K562 (cell line): ENCODE results near the gene IQCN. TPM values are rescaled to one million over a fixed set of nuclear protein-coding genes. Genes with fewer than 3 reads are reported as not detected.

Experiments used
- DNMT1 ChIP-seq: fragments of 450-650 bp; IDR thresholded peaks from 2 replicates; pipeline ENCODE4 v1.6.1; 2016; ENCODE audit warnings: antibody characterized with exemption, mild to moderate bottlenecking
- FOS ChIP-seq: IDR thresholded peaks from 3 replicates; pipeline ENCODE4 v1.6.1; 2011; ENCODE audit not compliant: insufficient read length; ENCODE audit errors: extremely low read depth
- PURB ChIP-seq: sonication (generic); formaldehyde crosslinking; IDR thresholded peaks from 2 replicates; pipeline ENCODE4 v1.9.0; 2021; ENCODE audit warnings: low read depth, mild to moderate bottlenecking, missing genetic modification reagents
- SAP30 ChIP-seq: fragments of 200-600 bp; sonication (generic); IDR thresholded peaks from 2 replicates; pipeline ENCODE4 v1.6.1; 2012; ENCODE audit warnings: borderline replicate concordance, low read depth, mild to moderate bottlenecking, moderate library complexity, low read length, control low read depth, inconsistent platforms; ENCODE audit not compliant: insufficient read depth, poor library complexity, severe bottlenecking
- SMAD1 ChIP-seq: fragments of 150-350 bp; IDR thresholded peaks from 2 replicates; pipeline ENCODE4 v1.6.1; 2014; ENCODE audit warnings: low read length, low read depth; ENCODE audit not compliant: partially characterized antibody
- ZBTB11 ChIP-seq, 3 experiments: fragments of 200-800 bp in 1 of 3; fragments of 250-450 bp in 1 of 3; fragments of 450-650 bp in 1 of 3; sonication (Bioruptor Pico) in 1 of 3; sonication (Bioruptor generic) in 1 of 3; formaldehyde crosslinking in 1 of 3; IDR thresholded peaks; 2 replicates each; pipeline versions ENCODE4 v1.6.1 to v1.8.0; 2016 to 2022; ENCODE audit warnings: mild to moderate bottlenecking in 2 of 3, missing genetic modification characterization in 2 of 3, missing compliant biosample characterization in 1 of 3, moderate library complexity in 1 of 3
- ZBTB43 ChIP-seq: sonication (generic); formaldehyde crosslinking; IDR thresholded peaks from 2 replicates; pipeline ENCODE4 v1.8.0; 2023; ENCODE audit warnings: mild to moderate bottlenecking, missing genetic modification reagents
- polyA plus RNA-seq, 8 experiments: library from polyadenylated mRNA; depleted of rRNA in 4 of 8; stranded (reverse) in 5 of 8; unstranded in 3 of 8; fragments of >200 nt; fragmentation: Nextera tagmentation in 2 of 8; fragmentation: Illumina TruSeq in 1 of 8; extraction: Ambion mirVana in 2 of 8; extraction: Trizol in 1 of 8; gene quantifications; 2 replicates each; pipeline versions ENCODE4 v1.2.1 to v1.2.3, GENCODE V29; 2011 to 2014; ENCODE audit warnings: inconsistent platforms in 1 of 8, missing spikeins in 1 of 8
- total RNA-seq, 7 experiments: library from RNA; depleted of rRNA in 6 of 7; stranded (reverse); fragments of >200 nt in 6 of 7; fragmentation: Illumina TruSeq in 2 of 7; extraction: Trizol in 2 of 7; gene quantifications; 2 replicates each; pipeline versions ENCODE4 v1.2.1 to v1.2.3, GENCODE V29; 2011 to 2021; ENCODE audit warnings: low replicate concordance in 1 of 7
- TF ChIP-seq, protein P1 (sequence below), 2 experiments: fragments of 450-650 bp; IDR thresholded peaks; 2 replicates each; pipeline ENCODE4 v1.6.1; 2016; ENCODE audit warnings: mild to moderate bottlenecking in 2 of 2, borderline replicate concordance in 1 of 2, low read depth in 1 of 2, moderate library complexity in 1 of 2
- TF ChIP-seq, protein P2 (sequence below), 2 experiments: fragments of 450-650 bp in 1 of 2; sonication (generic) in 1 of 2; formaldehyde crosslinking in 1 of 2; IDR thresholded peaks in 1 of 2; conservative IDR thresholded peaks in 1 of 2; 2 replicates each; pipeline versions ENCODE4 v1.6.1 to v1.8.1; 2016 to 2023; ENCODE audit warnings: mild to moderate bottlenecking in 2 of 2, moderate library complexity in 2 of 2, inconsistent platforms in 1 of 2, missing genetic modification reagents in 1 of 2

Gene IQCN
- total and polyA plus RNA-seq, 9 of the 15 experiments (the other 6 are each of a cell fraction or from before 2014, with no cell fraction given), result 0.01 to 0.07 (median 0.04) TPM; not detected in 3

DNA sequence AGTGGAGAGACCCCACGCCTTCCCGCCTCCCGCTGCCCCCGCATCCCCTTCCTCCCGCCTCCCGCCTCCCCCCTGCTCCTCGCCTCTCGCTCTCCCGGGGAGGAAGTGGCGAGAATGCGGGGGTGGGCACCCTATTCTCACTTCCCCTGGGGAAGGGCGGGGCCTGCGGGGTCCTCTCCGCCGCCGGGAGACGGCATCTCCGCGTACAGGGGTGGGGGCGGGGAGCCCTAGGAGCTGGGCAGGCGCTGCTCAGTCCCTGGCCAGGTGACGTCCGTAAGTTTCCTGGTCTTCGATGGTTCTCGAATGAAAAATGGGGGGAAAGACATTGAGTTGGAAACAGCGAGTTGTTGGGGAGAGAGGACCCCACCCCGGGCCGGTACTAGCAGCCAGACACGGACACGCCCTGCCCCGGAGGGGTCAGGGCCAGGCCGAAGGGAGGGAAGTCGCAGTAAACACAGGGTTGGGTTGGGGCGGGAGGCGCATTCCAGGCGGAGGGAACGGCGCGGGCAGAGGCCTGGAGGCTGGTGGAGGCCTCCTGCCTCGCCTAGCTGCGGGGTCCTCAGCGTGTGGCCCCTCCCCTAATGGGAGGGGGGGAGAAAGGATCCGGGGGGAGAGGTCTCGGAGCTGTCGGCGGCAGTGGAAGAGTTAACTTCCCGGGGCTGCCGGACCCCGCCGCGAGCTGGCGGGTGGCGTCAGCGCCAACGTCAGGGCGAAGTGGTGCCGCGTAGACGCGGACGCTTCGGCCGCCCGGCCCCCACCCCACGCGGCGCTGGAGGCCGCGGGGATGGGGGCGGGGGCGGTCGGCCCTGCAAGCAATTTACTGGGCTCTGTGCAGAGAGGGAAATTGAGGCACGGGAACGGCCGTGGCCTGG lies 17.6 kb upstream of the IQCN start (continued):
- TF ChIP-seq, protein P1, sequence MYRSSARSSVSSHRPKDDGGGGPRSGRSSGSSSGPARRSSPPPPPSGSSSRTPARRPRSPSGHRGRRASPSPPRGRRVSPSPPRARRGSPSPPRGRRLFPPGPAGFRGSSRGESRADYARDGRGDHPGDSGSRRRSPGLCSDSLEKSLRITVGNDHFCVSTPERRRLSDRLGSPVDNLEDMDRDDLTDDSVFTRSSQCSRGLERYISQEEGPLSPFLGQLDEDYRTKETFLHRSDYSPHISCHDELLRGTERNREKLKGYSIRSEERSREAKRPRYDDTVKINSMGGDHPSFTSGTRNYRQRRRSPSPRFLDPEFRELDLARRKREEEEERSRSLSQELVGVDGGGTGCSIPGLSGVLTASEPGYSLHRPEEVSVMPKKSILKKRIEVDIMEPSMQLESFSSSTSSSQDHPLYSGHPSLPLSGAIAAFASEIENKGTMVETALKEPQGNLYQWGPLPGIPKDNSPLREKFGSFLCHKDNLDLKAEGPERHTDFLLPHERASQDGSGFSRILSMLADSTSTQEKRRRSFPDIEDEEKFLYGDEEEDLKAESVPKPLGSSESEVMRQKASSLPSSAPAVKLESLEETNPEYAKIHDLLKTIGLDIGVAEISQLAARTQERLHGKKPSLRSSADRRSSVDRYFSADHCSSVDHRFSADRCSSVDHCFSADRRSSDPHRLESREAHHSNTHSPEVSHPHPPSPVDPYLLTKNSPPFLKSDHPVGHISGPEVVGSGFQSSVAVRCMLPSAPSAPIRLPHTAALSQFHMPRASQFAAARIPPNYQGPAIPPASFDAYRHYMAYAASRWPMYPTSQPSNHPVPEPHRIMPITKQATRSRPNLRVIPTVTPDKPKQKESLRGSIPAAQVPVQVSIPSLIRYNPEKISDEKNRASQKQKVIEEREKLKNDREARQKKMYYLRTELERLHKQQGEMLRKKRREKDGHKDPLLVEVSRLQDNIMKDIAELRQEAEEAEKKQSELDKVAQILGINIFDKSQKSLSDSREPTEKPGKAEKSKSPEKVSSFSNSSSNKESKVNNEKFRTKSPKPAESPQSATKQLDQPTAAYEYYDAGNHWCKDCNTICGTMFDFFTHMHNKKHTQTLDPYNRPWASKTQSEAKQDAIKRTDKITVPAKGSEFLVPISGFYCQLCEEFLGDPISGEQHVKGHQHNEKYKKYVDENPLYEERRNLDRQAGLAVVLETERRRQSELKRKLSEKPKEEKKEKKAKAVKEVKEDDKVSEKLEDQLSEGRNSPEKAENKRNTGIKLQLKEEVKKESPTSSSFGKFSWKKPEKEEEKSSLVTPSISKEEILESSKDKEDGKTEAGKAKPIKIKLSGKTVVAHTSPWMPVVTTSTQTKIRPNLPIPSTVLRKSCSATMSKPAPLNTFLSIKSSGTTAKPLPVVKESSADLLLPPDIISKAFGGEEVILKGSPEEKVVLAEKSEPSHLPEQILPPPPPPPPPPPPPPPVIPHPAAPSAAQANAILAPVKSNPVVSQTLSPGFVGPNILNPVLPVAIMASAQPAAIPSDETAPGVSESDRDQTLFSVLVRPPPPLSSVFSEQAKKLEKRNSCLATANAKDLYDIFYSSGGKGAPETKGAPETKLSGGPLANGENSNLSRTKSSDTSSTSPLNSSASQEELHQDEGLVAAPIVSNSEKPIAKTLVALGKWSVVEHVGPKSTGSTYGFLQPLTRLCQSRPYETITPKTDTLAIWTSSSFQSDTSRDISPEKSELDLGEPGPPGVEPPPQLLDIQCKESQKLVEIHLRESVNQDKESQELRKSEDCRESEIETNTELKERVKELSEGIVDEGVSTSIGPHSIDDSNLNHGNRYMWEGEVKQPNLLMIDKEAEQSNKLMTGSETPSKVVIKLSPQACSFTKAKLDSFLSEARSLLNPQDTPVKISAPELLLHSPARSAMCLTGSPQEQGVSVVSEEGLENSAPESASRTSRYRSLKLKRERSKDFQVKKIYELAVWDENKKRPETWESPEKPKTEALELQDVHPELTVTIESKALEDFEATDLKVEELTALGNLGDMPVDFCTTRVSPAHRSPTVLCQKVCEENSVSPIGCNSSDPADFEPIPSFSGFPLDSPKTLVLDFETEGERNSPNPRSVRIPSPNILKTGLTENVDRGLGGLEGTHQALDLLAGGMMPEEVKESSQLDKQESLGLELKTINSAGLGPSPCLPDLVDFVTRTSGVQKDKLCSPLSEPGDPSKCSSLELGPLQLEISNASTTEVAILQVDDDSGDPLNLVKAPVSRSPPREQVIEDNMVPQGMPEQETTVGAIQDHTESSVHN (IDR thresholded peaks at IDR 0.05; ENCODE audit: borderline replicate concordance in 1 of 2, low read depth in 1 of 2), result no peak
- no peak for TF ChIP-seq SAP30
- TF ChIP-seq DNMT1, result 0 out of 2 replicates have a peak, but pooled peaks have one; percentile 52
- no peak for TF ChIP-seq ZBTB43 (CRISPR knock-in tag)
- no peak for TF ChIP-seq PURB (CRISPR knock-in tag)
- peak; percentile 19 for TF ChIP-seq SMAD1
- peak in 1 of 3 experiments; percentile 77; a peak in 2 of 6 replicates for TF ChIP-seq ZBTB11 (CRISPR knock-in tag; IDR thresholded peaks at IDR 0.05)
- TF ChIP-seq FOS, result no peak
- TF ChIP-seq, protein P2, sequence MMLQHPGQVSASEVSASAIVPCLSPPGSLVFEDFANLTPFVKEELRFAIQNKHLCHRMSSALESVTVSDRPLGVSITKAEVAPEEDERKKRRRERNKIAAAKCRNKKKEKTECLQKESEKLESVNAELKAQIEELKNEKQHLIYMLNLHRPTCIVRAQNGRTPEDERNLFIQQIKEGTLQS (IDR thresholded peaks at IDR 0.05), result peak; percentile 52
- TF ChIP-seq, protein P2 (CRISPR knock-in tag; conservative IDR thresholded peaks at IDR 0.05), result no peak; the same call in 1 of the 2 replicates
